Panc1 (cell line): ENCODE measurements around the gene SLC26A11. TPM values are rescaled to one million over a fixed set of nuclear protein-coding genes. Genes with fewer than 3 reads are reported as not detected.

Source experiments
- ATAC-seq: fragments of 200-7000 bp; cut with Tn5 transposase; 2 replicates; pipeline ENCODE4 v1.9.1; 2020; ENCODE audit warnings: mild to moderate bottlenecking, moderate library complexity
- BruUV-seq: library from RNA; stranded (reverse); fragments of 400-500 nt; replicated peaks from 2 replicates; lab custom pipeline; 2021; lab: Mats Ljungman, UMichigan
- CTCF ChIA-PET: fragments of 300-600 bp; sonication (Branson Sonifier 250); formaldehyde crosslinking; loops from one replicate; lab custom pipeline; 2022; ENCODE audit warnings: antibody characterized with exemption; lab: Charles Lee
- POLR2A ChIA-PET: fragments of 300-600 bp; sonication (Branson Sonifier 250); formaldehyde crosslinking; loops from one replicate; lab custom pipeline; 2022; ENCODE audit warnings: antibody characterized with exemption; lab: Charles Lee
- DNase-seq: peaks from one replicate; pipeline ENCODE4 v3.0.0-alpha.2; 2010; ENCODE audit warnings: low read depth, low spot score
- H3K27ac ChIP-seq: 2 replicates; pipeline ENCODE4 v1.5.1; 2011; ENCODE audit warnings: mild to moderate bottlenecking, low read length, inconsistent platforms
- H3K27me3 ChIP-seq: fragments of 200-500 bp; sonication (Bioruptor generic); 2 replicates; pipeline ENCODE4 v1.6.0; 2014; ENCODE audit warnings: low read length, inconsistent platforms; ENCODE audit not compliant: control insufficient read depth, insufficient read depth
- H3K36me3 ChIP-seq: fragments of 200-500 bp; sonication (Bioruptor generic); 2 replicates; pipeline ENCODE4 v1.5.1; 2014; ENCODE audit warnings: inconsistent platforms, mild to moderate bottlenecking, low read length, moderate library complexity; ENCODE audit not compliant: control insufficient read depth, insufficient read depth
- H3K4me1 ChIP-seq: 2 replicates; pipeline ENCODE4 v1.5.1; 2011; ENCODE audit warnings: inconsistent platforms, mild to moderate bottlenecking, low read length, moderate library complexity; ENCODE audit not compliant: control insufficient read depth, insufficient read depth
- H3K4me3 ChIP-seq, 2 experiments: 2 replicates each; pipeline ENCODE4 v1.5.1; 2011 to 2012; ENCODE audit warnings: low read depth in 2 of 2, low read length in 2 of 2, mild to moderate bottlenecking in 2 of 2, inconsistent platforms in 1 of 2, moderate library complexity in 1 of 2
- H3K9me3 ChIP-seq: fragments of 200-500 bp; sonication (Bioruptor generic); 2 replicates; pipeline ENCODE4 v1.5.1; 2014; ENCODE audit warnings: low read depth, mild to moderate bottlenecking, inconsistent platforms, low read length, moderate library complexity; ENCODE audit not compliant: control insufficient read depth, insufficient read depth
- POLR2AphosphoS5 ChIP-seq: IDR thresholded peaks from 2 replicates; pipeline ENCODE4 v1.6.1; 2012; ENCODE audit warnings: mild to moderate bottlenecking, low read depth, low read length, moderate library complexity
- SIN3A ChIP-seq: IDR thresholded peaks from 2 replicates; pipeline ENCODE4 v1.6.1; 2012; ENCODE audit warnings: low read depth, mild to moderate bottlenecking, low read length, moderate library complexity, borderline replicate concordance; ENCODE audit not compliant: insufficient read depth
- TCF7L2 ChIP-seq: IDR thresholded peaks from 2 replicates; pipeline ENCODE4 v1.6.1; 2011; ENCODE audit warnings: mild to moderate bottlenecking, low read depth, low read length, inconsistent platforms
- in situ Hi-C: cut with HindIII; loops from 2 replicates; pipeline ENCODE4 v1.10.0; 2016; ENCODE audit warnings: low sequenced_read_pairs, low pct_unique_long_range_greater_than_20kb
- intact Hi-C: fragments of 100-400 bp; cut with micrococcal nuclease; formaldehyde crosslinking; loops from one replicate; pipeline ENCODE4 v1.10.0; 2022; ENCODE audit not compliant: unreplicated experiment
- total RNA-seq: library from RNA; stranded (reverse); gene quantifications from one replicate; pipeline ENCODE4 v1.2.1, GENCODE V29; 2021; ENCODE audit not compliant: unreplicated experiment
- TF ChIP-seq, protein P1 (sequence below): fragments of 450-650 bp; IDR thresholded peaks from 2 replicates; pipeline ENCODE4 v1.5.1; 2017; ENCODE audit warnings: mild to moderate bottlenecking
- TF ChIP-seq, protein P2 (sequence below), 2 experiments: IDR thresholded peaks; 2 replicates each; pipeline ENCODE4 v1.6.1; 2011 to 2012; ENCODE audit warnings: low read depth in 2 of 2, control low read depth in 1 of 2, low read length in 1 of 2, mild to moderate bottlenecking in 1 of 2, moderate library complexity in 1 of 2; ENCODE audit not compliant: insufficient read depth in 1 of 2

The SLC26A11 gene
- total RNA-seq, 1 experiment from 2014 or later: 30.9 TPM

DNA sequence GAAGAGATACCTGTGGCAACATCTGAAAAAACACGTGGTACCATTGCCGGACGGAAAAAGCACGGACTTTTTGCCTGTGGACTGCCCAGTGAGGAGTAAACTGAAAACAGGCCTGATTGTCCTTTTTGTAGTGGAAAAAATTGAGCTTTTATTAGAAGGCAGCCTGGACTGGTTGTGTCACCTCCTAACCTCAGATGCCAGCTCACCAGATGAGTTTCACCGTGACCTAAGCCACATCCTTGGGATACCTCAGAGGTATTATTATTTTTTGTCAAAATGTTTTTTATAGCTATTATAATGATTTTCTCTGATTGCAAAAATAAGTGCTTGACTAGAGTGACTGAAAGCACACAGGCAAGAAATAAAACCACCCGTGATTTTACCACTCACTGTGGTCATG lies 75.3 kb downstream of the SLC26A11 start:
- no peak for DNase-seq
- no TSS peak for BruUV-seq
- Histone ChIP-seq H3K4me1 (peaks cover 7% of the 10 kb centered on the region; the same call in 1 of the 2 replicates), H3K4me3 (no peak overlapping the region), H3K9me3 (no peaks in the 10 kb centered on the region), H3K36me3 (peaks cover 11% of the 10 kb centered on the region), H3K27ac (no peak overlapping the region), H3K27me3 (no peaks in the 10 kb centered on the region)
- ChIA-PET POLR2A (no interaction called here), CTCF (no interaction called here)
- no peak for ATAC-seq
- intact Hi-C loops (no loop called here), in situ Hi-C loops (no loop called here)
- TF ChIP-seq, protein P1, sequence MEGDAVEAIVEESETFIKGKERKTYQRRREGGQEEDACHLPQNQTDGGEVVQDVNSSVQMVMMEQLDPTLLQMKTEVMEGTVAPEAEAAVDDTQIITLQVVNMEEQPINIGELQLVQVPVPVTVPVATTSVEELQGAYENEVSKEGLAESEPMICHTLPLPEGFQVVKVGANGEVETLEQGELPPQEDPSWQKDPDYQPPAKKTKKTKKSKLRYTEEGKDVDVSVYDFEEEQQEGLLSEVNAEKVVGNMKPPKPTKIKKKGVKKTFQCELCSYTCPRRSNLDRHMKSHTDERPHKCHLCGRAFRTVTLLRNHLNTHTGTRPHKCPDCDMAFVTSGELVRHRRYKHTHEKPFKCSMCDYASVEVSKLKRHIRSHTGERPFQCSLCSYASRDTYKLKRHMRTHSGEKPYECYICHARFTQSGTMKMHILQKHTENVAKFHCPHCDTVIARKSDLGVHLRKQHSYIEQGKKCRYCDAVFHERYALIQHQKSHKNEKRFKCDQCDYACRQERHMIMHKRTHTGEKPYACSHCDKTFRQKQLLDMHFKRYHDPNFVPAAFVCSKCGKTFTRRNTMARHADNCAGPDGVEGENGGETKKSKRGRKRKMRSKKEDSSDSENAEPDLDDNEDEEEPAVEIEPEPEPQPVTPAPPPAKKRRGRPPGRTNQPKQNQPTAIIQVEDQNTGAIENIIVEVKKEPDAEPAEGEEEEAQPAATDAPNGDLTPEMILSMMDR: no peak
- TF ChIP-seq, protein P2, sequence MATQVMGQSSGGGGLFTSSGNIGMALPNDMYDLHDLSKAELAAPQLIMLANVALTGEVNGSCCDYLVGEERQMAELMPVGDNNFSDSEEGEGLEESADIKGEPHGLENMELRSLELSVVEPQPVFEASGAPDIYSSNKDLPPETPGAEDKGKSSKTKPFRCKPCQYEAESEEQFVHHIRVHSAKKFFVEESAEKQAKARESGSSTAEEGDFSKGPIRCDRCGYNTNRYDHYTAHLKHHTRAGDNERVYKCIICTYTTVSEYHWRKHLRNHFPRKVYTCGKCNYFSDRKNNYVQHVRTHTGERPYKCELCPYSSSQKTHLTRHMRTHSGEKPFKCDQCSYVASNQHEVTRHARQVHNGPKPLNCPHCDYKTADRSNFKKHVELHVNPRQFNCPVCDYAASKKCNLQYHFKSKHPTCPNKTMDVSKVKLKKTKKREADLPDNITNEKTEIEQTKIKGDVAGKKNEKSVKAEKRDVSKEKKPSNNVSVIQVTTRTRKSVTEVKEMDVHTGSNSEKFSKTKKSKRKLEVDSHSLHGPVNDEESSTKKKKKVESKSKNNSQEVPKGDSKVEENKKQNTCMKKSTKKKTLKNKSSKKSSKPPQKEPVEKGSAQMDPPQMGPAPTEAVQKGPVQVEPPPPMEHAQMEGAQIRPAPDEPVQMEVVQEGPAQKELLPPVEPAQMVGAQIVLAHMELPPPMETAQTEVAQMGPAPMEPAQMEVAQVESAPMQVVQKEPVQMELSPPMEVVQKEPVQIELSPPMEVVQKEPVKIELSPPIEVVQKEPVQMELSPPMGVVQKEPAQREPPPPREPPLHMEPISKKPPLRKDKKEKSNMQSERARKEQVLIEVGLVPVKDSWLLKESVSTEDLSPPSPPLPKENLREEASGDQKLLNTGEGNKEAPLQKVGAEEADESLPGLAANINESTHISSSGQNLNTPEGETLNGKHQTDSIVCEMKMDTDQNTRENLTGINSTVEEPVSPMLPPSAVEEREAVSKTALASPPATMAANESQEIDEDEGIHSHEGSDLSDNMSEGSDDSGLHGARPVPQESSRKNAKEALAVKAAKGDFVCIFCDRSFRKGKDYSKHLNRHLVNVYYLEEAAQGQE (IDR thresholded peaks at IDR 0.05; ENCODE audit: insufficient read depth in 1 of 2, low read depth in 2 of 2, low read length in 1 of 2): no peak
- TF ChIP-seq SIN3A (no peak), TCF7L2 (no peak), POLR2AphosphoS5 (no peak)

DNA sequence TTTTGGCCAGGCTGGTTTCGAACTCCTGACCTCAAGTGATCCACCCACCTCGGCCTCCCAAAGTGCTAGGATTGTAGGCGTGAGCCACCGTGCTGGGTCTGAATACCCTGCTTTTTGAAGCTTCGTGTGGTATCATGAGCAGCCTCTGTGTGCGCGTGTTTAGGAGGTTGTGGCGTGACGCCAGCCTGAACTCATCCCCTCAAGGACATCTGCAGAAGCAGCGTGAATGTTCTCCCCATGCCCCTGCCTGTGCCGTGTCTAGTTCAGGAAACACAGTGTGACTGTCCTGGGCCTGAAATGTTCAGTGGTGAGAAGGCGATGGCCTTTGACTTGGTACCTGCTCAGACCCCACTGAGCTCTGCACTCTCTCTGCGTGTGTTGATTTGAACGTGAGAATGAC lies 76.0 kb downstream of the SLC26A11 start:
- ATAC-seq: no peak
- CTCF ChIA-PET: no interaction called here

More for the DNA sequence above, 76.0 kb downstream of the SLC26A11 start:
- POLR2A ChIA-PET: no interaction called here
- intact Hi-C loops: no loop called here
- TF ChIP-seq SIN3A (no peak), TCF7L2 (no peak), POLR2AphosphoS5 (no peak)
- TF ChIP-seq, protein P1: no peak
- TF ChIP-seq, protein P2 (IDR thresholded peaks at IDR 0.05; ENCODE audit: insufficient read depth in 1 of 2, low read depth in 2 of 2, low read length in 1 of 2): no peak
- no TSS peak for BruUV-seq
- H3K27ac ChIP-seq: no peak overlapping the region
- H3K9me3 ChIP-seq: no peaks in the 10 kb centered on the region
- in situ Hi-C loops: no loop called here
- H3K27me3 ChIP-seq: no peaks in the 10 kb centered on the region
- H3K4me3 ChIP-seq: no peak overlapping the region
- peaks cover 7% of the 10 kb centered on the region; the same call in 1 of the 2 replicates for H3K4me1 ChIP-seq
- DNase-seq: no peak
- peaks cover 12% of the 10 kb centered on the region for H3K36me3 ChIP-seq
